ENCODE measurements around the gene ZKSCAN5. TPM values are rescaled to one million over a fixed set of nuclear protein-coding genes. Genes with fewer than 3 reads are reported as not detected.

Gene ZKSCAN5
- total RNA-seq, 1 experiment from 2014 or later, result 15.5 TPM

- ChIA-PET POLR2A (interaction anchor here (0.6 to 2.6 kb wide), 4 partner anchors 36 to 772 kb away, joined by 3 to 8 read pairs (median 3); partner anchors contain the start of genes BUD31, PDAP1 and ZNF394), CTCF (interaction anchor here (0.6 to 3.7 kb wide), 6 partner anchors 21 to 385 kb away, joined by 3 to 16 read pairs (median 6); partner anchors contain the start of gene ZSCAN25)
- Mint-ChIP-seq H3K27me3 (ENCODE audit: low read depth) (no peaks in the 10 kb centered on the region), H3K4me3 (peak overlapping the region; percentile 98), H3K27ac (peak overlapping the region; percentile 94), H3K4me1 (peaks cover 11% of the 10 kb centered on the region), H3K9me3 (no peaks in the 10 kb centered on the region), H3K36me3 (peaks cover 39% of the 10 kb centered on the region)
- DNase-seq (ENCODE audit: low spot score) (no peak), ATAC-seq (no peak)
- TF ChIP-seq FOXP1 (CRISPR knock-in tag; IDR thresholded peaks at IDR 0.05; ENCODE audit: borderline replicate concordance), result no peak
- TF ChIP-seq RORB (CRISPR knock-in tag; IDR thresholded peaks at IDR 0.05), result no peak
- no peak for TF ChIP-seq GABPB1 (CRISPR knock-in tag; IDR thresholded peaks at IDR 0.05)
- TF ChIP-seq SOX15 (CRISPR knock-in tag; IDR thresholded peaks at IDR 0.05), result no peak
- TF ChIP-seq, protein P1, sequence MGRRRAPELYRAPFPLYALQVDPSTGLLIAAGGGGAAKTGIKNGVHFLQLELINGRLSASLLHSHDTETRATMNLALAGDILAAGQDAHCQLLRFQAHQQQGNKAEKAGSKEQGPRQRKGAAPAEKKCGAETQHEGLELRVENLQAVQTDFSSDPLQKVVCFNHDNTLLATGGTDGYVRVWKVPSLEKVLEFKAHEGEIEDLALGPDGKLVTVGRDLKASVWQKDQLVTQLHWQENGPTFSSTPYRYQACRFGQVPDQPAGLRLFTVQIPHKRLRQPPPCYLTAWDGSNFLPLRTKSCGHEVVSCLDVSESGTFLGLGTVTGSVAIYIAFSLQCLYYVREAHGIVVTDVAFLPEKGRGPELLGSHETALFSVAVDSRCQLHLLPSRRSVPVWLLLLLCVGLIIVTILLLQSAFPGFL (CRISPR knock-in tag; IDR thresholded peaks at IDR 0.05; ENCODE audit: borderline replicate concordance), result 0 out of 2 replicates have a peak, but pooled peaks have one; percentile 0
- TF ChIP-seq ZNF121 (CRISPR knock-in tag; IDR thresholded peaks at IDR 0.05), result peak; percentile 96
- peak; percentile 89 for TF ChIP-seq GTF2I (CRISPR knock-in tag; conservative IDR thresholded peaks at IDR 0.05)
Measured at GRCh38 chr7:99559175-99559915, 54.9 kb downstream of the ZKSCAN5 start.

GRCh38 chr7:99560834-99561736 lies 56.6 kb downstream of the ZKSCAN5 start:
- Mint-ChIP-seq H3K27me3 (ENCODE audit: low read depth) (no peaks in the 10 kb centered on the region), H3K27ac (peak overlapping the region; percentile 66; the same call in 1 of the 2 replicates), H3K9me3 (no peaks in the 10 kb centered on the region), H3K36me3 (peaks cover 51% of the 10 kb centered on the region), H3K4me3 (peak overlapping the region; percentile 98; the same call in 1 of the 2 replicates), H3K4me1 (peaks cover 11% of the 10 kb centered on the region)
- CTCF ChIA-PET, result no interaction called here
- ATAC-seq (no peak), DNase-seq (ENCODE audit: low spot score) (no peak)
- POLR2A ChIA-PET, result no interaction called here
- TF ChIP-seq TEAD4 (CRISPR knock-in tag; IDR thresholded peaks at IDR 0.05) (no peak), RORB (CRISPR knock-in tag; IDR thresholded peaks at IDR 0.05) (no peak), ZNF263 (CRISPR knock-in tag; IDR thresholded peaks at IDR 0.05; ENCODE audit: low read depth) (no peak), ATF6 (CRISPR knock-in tag; IDR thresholded peaks at IDR 0.05) (no peak), HMGXB4 (CRISPR knock-in tag; IDR thresholded peaks at IDR 0.05) (no peak), SP1 (CRISPR knock-in tag; conservative IDR thresholded peaks at IDR 0.05) (no peak), NFATC4 (CRISPR knock-in tag; IDR thresholded peaks at IDR 0.05) (no peak), NR1H2 (CRISPR knock-in tag; IDR thresholded peaks at IDR 0.05) (no peak), ZNF317 (CRISPR knock-in tag; IDR thresholded peaks at IDR 0.05; ENCODE audit: borderline replicate concordance, low read depth) (no peak)
- TF ChIP-seq, protein P2, sequence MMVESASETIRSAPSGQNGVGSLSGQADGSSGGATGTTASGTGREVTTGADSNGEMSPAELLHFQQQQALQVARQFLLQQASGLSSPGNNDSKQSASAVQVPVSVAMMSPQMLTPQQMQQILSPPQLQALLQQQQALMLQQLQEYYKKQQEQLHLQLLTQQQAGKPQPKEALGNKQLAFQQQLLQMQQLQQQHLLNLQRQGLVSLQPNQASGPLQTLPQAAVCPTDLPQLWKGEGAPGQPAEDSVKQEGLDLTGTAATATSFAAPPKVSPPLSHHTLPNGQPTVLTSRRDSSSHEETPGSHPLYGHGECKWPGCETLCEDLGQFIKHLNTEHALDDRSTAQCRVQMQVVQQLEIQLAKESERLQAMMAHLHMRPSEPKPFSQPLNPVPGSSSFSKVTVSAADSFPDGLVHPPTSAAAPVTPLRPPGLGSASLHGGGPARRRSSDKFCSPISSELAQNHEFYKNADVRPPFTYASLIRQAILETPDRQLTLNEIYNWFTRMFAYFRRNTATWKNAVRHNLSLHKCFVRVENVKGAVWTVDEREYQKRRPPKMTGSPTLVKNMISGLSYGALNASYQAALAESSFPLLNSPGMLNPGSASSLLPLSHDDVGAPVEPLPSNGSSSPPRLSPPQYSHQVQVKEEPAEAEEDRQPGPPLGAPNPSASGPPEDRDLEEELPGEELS (CRISPR knock-in tag; IDR thresholded peaks at IDR 0.05), result no peak
- TF ChIP-seq, protein P1 (CRISPR knock-in tag; IDR thresholded peaks at IDR 0.05; ENCODE audit: borderline replicate concordance), result no peak
